GM21576 (cell line): ENCODE data around the gene FAM53B.
A peak's percentile ranks its signal among the peaks of the same experiment; 100 is the strongest.

Source experiments
- ATAC-seq: cut with Tn5 transposase; IDR thresholded peaks from one replicate; pipeline ENCODE4 v1.9.1; 2021; ENCODE audit warnings: mild to moderate bottlenecking, moderate library complexity; ENCODE audit not compliant: unreplicated experiment

Gene FAM53B

GRCh38 chr10:124652200-124652599 lies 92.0 kb downstream of the FAM53B start:
- no peak for ATAC-seq

- no peak for ATAC-seq
These were observed 92.7 kb downstream of the FAM53B start for GRCh38 chr10:124651402-124651891.

- no peak for ATAC-seq
These were observed 93.3 kb downstream of the FAM53B start for GRCh38 chr10:124650820-124651401.

GRCh38 chr10:124650263-124650662 lies 93.9 kb downstream of the FAM53B start:
- ATAC-seq, result no peak

GRCh38 chr10:124649214-124649613 lies 95.0 kb downstream of the FAM53B start:
- no peak for ATAC-seq

- ATAC-seq, result no peak
These were observed 95.4 kb downstream of the FAM53B start for GRCh38 chr10:124648738-124649137.

GRCh38 chr10:124648131-124648475 lies 96.1 kb downstream of the FAM53B start:
- no peak for ATAC-seq

GRCh38 chr10:124647421-124648130 lies 96.6 kb downstream of the FAM53B start:
- ATAC-seq, result peak; percentile 64

GRCh38 chr10:124646483-124647352 lies 97.5 kb downstream of the FAM53B start:
- ATAC-seq, result no peak

- ATAC-seq, result no peak
These were observed 98.6 kb downstream of the FAM53B start for GRCh38 chr10:124645467-124646095.

- no peak for ATAC-seq
These were observed 99.3 kb downstream of the FAM53B start for GRCh38 chr10:124644771-124645415.

GRCh38 chr10:124644236-124644635 lies 99.9 kb downstream of the FAM53B start:
- no peak for ATAC-seq

GRCh38 chr10:124643330-124644009 lies 100.7 kb downstream of the FAM53B start:
- ATAC-seq, result no peak

- no peak for ATAC-seq
These were observed 102.0 kb downstream of the FAM53B start for GRCh38 chr10:124642088-124642710.

- peak; percentile 32 for ATAC-seq
These were observed 102.7 kb downstream of the FAM53B start for GRCh38 chr10:124641282-124642087.

- ATAC-seq, result peak; percentile 40
These were observed 103.5 kb downstream of the FAM53B start for GRCh38 chr10:124640538-124641231.

- no peak for ATAC-seq
These were observed 104.1 kb downstream of the FAM53B start for GRCh38 chr10:124640056-124640455.

GRCh38 chr10:124639646-124640045 lies 104.5 kb downstream of the FAM53B start:
- ATAC-seq, result no peak
